ENCODE results near the gene MYO1B. TPM values are rescaled to one million over a fixed set of nuclear protein-coding genes. Genes with fewer than 3 reads are reported as not detected.

The MYO1B gene
- total RNA-seq, 1 experiment from 2014 or later: 43.6 TPM

- no peak for TF ChIP-seq HMGXB4 (CRISPR knock-in tag; IDR thresholded peaks at IDR 0.05)
- TF ChIP-seq NR1H2 (CRISPR knock-in tag; IDR thresholded peaks at IDR 0.05): no peak
- TF ChIP-seq, protein P1, sequence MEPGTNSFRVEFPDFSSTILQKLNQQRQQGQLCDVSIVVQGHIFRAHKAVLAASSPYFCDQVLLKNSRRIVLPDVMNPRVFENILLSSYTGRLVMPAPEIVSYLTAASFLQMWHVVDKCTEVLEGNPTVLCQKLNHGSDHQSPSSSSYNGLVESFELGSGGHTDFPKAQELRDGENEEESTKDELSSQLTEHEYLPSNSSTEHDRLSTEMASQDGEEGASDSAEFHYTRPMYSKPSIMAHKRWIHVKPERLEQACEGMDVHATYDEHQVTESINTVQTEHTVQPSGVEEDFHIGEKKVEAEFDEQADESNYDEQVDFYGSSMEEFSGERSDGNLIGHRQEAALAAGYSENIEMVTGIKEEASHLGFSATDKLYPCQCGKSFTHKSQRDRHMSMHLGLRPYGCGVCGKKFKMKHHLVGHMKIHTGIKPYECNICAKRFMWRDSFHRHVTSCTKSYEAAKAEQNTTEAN (CRISPR knock-in tag; IDR thresholded peaks at IDR 0.05): no peak
- TF ChIP-seq E2F5 (CRISPR knock-in tag; IDR thresholded peaks at IDR 0.05): no peak
- TF ChIP-seq, protein P2, sequence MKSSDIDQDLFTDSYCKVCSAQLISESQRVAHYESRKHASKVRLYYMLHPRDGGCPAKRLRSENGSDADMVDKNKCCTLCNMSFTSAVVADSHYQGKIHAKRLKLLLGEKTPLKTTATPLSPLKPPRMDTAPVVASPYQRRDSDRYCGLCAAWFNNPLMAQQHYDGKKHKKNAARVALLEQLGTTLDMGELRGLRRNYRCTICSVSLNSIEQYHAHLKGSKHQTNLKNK (CRISPR knock-in tag; IDR thresholded peaks at IDR 0.05): no peak
- TF ChIP-seq, protein P3, sequence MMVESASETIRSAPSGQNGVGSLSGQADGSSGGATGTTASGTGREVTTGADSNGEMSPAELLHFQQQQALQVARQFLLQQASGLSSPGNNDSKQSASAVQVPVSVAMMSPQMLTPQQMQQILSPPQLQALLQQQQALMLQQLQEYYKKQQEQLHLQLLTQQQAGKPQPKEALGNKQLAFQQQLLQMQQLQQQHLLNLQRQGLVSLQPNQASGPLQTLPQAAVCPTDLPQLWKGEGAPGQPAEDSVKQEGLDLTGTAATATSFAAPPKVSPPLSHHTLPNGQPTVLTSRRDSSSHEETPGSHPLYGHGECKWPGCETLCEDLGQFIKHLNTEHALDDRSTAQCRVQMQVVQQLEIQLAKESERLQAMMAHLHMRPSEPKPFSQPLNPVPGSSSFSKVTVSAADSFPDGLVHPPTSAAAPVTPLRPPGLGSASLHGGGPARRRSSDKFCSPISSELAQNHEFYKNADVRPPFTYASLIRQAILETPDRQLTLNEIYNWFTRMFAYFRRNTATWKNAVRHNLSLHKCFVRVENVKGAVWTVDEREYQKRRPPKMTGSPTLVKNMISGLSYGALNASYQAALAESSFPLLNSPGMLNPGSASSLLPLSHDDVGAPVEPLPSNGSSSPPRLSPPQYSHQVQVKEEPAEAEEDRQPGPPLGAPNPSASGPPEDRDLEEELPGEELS (CRISPR knock-in tag; IDR thresholded peaks at IDR 0.05): no peak
- no peak overlapping the region for H3K4me3 Mint-ChIP-seq
Measured at GRCh38 chr2:191428141-191428540, 182.9 kb downstream of the MYO1B start.

GRCh38 chr2:191430476-191430875 lies 185.3 kb downstream of the MYO1B start:
- no peak for ATAC-seq
- Mint-ChIP-seq H3K4me1 (no peaks in the 10 kb centered on the region), H3K36me3 (peaks cover 4% of the 10 kb centered on the region), H3K27ac (no peak overlapping the region), H3K4me3 (no peak overlapping the region), H3K9me3 (peaks cover 13% of the 10 kb centered on the region), H3K27me3 (ENCODE audit: low read depth) (no peaks in the 10 kb centered on the region)
- TF ChIP-seq ATF1 (CRISPR knock-in tag; IDR thresholded peaks at IDR 0.05) (no peak), NR3C1 (CRISPR knock-in tag; conservative IDR thresholded peaks at IDR 0.05; ENCODE audit: low read depth) (no peak), ZNF396 (CRISPR knock-in tag; IDR thresholded peaks at IDR 0.05; ENCODE audit: borderline replicate concordance) (no peak), ELF4 (CRISPR knock-in tag; IDR thresholded peaks at IDR 0.05; ENCODE audit: low read depth) (no peak), NFYB (CRISPR knock-in tag; conservative IDR thresholded peaks at IDR 0.05; ENCODE audit: low read depth) (no peak), ZNF232 (CRISPR knock-in tag; IDR thresholded peaks at IDR 0.05) (no peak), ERG (CRISPR knock-in tag; IDR thresholded peaks at IDR 0.05) (no peak)
- DNase-seq (ENCODE audit: low spot score): no peak
- ChIA-PET CTCF (no interaction called here), POLR2A (no interaction called here)

More at GRCh38 chr2:191428141-191428540, 182.9 kb downstream of the MYO1B start:
- Mint-ChIP-seq H3K27me3 (ENCODE audit: low read depth) (no peaks in the 10 kb centered on the region), H3K27ac (no peak overlapping the region), H3K36me3 (peaks cover 7% of the 10 kb centered on the region), H3K4me1 (no peaks in the 10 kb centered on the region), H3K9me3 (0 out of 2 replicates have a peak, but pooled peaks cover 5% of the 10 kb centered on the region)
- no peak for ATAC-seq
- ChIA-PET POLR2A (no interaction called here), CTCF (no interaction called here)
- no peak for DNase-seq (ENCODE audit: low spot score)

DNA sequence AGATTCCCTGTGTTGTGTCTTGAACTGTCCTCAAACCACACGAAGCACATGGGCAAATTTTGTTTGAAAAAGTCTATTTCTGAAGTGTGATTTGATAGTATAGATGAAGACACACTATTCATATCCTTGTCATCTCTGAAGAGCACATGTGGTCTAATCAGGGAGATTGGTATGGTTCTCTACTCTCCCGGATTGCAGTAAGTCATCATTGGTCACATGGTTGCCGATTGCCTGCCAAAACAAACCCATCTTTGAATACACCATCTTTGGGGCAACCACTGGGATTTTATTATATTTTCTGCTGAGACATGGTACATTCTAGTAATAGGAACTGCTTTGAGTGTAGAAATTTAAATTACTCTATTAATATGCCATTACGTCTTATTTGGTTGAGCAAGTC lies 186.9 kb downstream of the MYO1B start:
- no peak overlapping the region for H3K4me3 Mint-ChIP-seq
- H3K27me3 Mint-ChIP-seq (ENCODE audit: low read depth): no peaks in the 10 kb centered on the region
- CTCF ChIA-PET: no interaction called here
- peaks cover 13% of the 10 kb centered on the region for H3K9me3 Mint-ChIP-seq
- no peaks in the 10 kb centered on the region for H3K4me1 Mint-ChIP-seq
- DNase-seq (ENCODE audit: low spot score): no peak
- H3K27ac Mint-ChIP-seq: no peak overlapping the region
- no peaks in the 10 kb centered on the region for H3K36me3 Mint-ChIP-seq
- no peak for ATAC-seq
- POLR2A ChIA-PET: no interaction called here
- TF ChIP-seq HMGA2 (CRISPR knock-in tag; IDR thresholded peaks at IDR 0.05): no peak
- TF ChIP-seq, protein P4, sequence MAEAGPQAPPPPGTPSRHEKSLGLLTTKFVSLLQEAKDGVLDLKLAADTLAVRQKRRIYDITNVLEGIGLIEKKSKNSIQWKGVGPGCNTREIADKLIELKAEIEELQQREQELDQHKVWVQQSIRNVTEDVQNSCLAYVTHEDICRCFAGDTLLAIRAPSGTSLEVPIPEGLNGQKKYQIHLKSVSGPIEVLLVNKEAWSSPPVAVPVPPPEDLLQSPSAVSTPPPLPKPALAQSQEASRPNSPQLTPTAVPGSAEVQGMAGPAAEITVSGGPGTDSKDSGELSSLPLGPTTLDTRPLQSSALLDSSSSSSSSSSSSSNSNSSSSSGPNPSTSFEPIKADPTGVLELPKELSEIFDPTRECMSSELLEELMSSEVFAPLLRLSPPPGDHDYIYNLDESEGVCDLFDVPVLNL (CRISPR knock-in tag; IDR thresholded peaks at IDR 0.05; ENCODE audit: borderline replicate concordance, low read depth): no peak
- TF ChIP-seq, protein P5, sequence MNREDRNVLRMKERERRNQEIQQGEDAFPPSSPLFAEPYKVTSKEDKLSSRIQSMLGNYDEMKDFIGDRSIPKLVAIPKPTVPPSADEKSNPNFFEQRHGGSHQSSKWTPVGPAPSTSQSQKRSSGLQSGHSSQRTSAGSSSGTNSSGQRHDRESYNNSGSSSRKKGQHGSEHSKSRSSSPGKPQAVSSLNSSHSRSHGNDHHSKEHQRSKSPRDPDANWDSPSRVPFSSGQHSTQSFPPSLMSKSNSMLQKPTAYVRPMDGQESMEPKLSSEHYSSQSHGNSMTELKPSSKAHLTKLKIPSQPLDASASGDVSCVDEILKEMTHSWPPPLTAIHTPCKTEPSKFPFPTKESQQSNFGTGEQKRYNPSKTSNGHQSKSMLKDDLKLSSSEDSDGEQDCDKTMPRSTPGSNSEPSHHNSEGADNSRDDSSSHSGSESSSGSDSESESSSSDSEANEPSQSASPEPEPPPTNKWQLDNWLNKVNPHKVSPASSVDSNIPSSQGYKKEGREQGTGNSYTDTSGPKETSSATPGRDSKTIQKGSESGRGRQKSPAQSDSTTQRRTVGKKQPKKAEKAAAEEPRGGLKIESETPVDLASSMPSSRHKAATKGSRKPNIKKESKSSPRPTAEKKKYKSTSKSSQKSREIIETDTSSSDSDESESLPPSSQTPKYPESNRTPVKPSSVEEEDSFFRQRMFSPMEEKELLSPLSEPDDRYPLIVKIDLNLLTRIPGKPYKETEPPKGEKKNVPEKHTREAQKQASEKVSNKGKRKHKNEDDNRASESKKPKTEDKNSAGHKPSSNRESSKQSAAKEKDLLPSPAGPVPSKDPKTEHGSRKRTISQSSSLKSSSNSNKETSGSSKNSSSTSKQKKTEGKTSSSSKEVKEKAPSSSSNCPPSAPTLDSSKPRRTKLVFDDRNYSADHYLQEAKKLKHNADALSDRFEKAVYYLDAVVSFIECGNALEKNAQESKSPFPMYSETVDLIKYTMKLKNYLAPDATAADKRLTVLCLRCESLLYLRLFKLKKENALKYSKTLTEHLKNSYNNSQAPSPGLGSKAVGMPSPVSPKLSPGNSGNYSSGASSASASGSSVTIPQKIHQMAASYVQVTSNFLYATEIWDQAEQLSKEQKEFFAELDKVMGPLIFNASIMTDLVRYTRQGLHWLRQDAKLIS (CRISPR knock-in tag; IDR thresholded peaks at IDR 0.05; ENCODE audit: borderline replicate concordance): no peak
- no peak for TF ChIP-seq ZNF396 (CRISPR knock-in tag; IDR thresholded peaks at IDR 0.05; ENCODE audit: borderline replicate concordance)
- no peak for TF ChIP-seq CBFB (CRISPR knock-in tag; IDR thresholded peaks at IDR 0.05; ENCODE audit: low read depth)
